Liver (tissue), 10 donors: Measurements from ENCODE around the gene MRPL18. TPM values are rescaled to one million over a fixed set of nuclear protein-coding genes. Genes with fewer than 3 reads are reported as not detected.

Experiments
- DNase-seq: peaks from one replicate; pipeline ENCODE4 v3.0.0-alpha.2; 2017; ENCODE audit warnings: low spot score
- H3K27ac ChIP-seq, 2 donors: one replicate each; pipeline ENCODE4 v1.7.0; 2013; ENCODE audit warnings: inconsistent platforms in 2 of 2, low read length in 2 of 2, control low read depth in 1 of 2, low read depth in 1 of 2, mild to moderate bottlenecking in 1 of 2
- H3K27me3 ChIP-seq, 4 donors: one replicate each; pipeline versions ENCODE4 v1.6.1 to v1.7.0; 2013; ENCODE audit warnings: low read length in 3 of 4, inconsistent platforms in 1 of 4, mild to moderate bottlenecking in 1 of 4, moderate library complexity in 1 of 4; ENCODE audit not compliant: control insufficient read depth in 4 of 4, insufficient read depth in 4 of 4
- H3K36me3 ChIP-seq, 4 donors: one replicate each; pipeline versions ENCODE4 v1.6.1 to v1.7.0; 2013; ENCODE audit warnings: low read length in 3 of 4, mild to moderate bottlenecking in 3 of 4, low read depth in 1 of 4, moderate library complexity in 1 of 4; ENCODE audit not compliant: control insufficient read depth in 4 of 4, insufficient read depth in 3 of 4
- H3K4me1 ChIP-seq, 4 donors: one replicate each; pipeline versions ENCODE4 v1.6.1 to v1.7.0; 2013; ENCODE audit warnings: low read length in 3 of 4, mild to moderate bottlenecking in 3 of 4, moderate library complexity in 1 of 4; ENCODE audit not compliant: control insufficient read depth in 4 of 4, insufficient read depth in 4 of 4
- H3K4me3 ChIP-seq, 3 donors: one replicate each; pipeline versions ENCODE4 v1.6.1 to v1.7.0; 2013; ENCODE audit warnings: low read length in 3 of 3, control low read depth in 1 of 3, low read depth in 1 of 3, mild to moderate bottlenecking in 1 of 3
- H3K9ac ChIP-seq, 2 donors: one replicate each; pipeline ENCODE4 v1.7.0; 2013; ENCODE audit warnings: low read length in 2 of 2, mild to moderate bottlenecking in 2 of 2, moderate library complexity in 2 of 2, control low read depth in 1 of 2, low read depth in 1 of 2
- H3K9me3 ChIP-seq, 4 donors: one replicate each; pipeline versions ENCODE4 v1.6.1 to v1.7.0; 2013; ENCODE audit warnings: low read length in 3 of 4; ENCODE audit not compliant: control insufficient read depth in 4 of 4
- EGR1 ChIP-seq, 2 donors: IDR thresholded peaks; 2 replicates each; pipeline ENCODE4 v1.6.1; 2016 to 2018; ENCODE audit warnings: antibody characterized with exemption in 2 of 2, low read depth in 2 of 2
- FOXA2 ChIP-seq: IDR thresholded peaks from 2 replicates; pipeline ENCODE4 v1.6.1; 2016; ENCODE audit warnings: antibody characterized with exemption
- GABPA ChIP-seq, 2 donors: IDR thresholded peaks in 1 of 2; conservative IDR thresholded peaks in 1 of 2; 2 replicates each; pipeline ENCODE4 v1.6.1; 2016; ENCODE audit warnings: antibody characterized with exemption in 2 of 2, mild to moderate bottlenecking in 1 of 2, moderate library complexity in 1 of 2
- HNF4G ChIP-seq: IDR thresholded peaks from 2 replicates; pipeline ENCODE4 v1.6.1; 2016; ENCODE audit warnings: antibody characterized with exemption
- JUND ChIP-seq, 2 donors: IDR thresholded peaks; 2 replicates each; pipeline ENCODE4 v1.6.1; 2016; ENCODE audit warnings: antibody characterized with exemption in 2 of 2
- RAD21 ChIP-seq, 2 donors: IDR thresholded peaks; 2 replicates each; pipeline ENCODE4 v1.6.1; 2016; ENCODE audit warnings: antibody characterized with exemption in 2 of 2, mild to moderate bottlenecking in 2 of 2
- RXRA ChIP-seq, 2 donors: IDR thresholded peaks; 2 replicates each; pipeline ENCODE4 v1.6.1; 2017 to 2018; ENCODE audit warnings: antibody characterized with exemption in 2 of 2, mild to moderate bottlenecking in 1 of 2
- SP1 ChIP-seq: IDR thresholded peaks from 2 replicates; pipeline ENCODE4 v1.6.1; 2018; ENCODE audit warnings: antibody characterized with exemption, mild to moderate bottlenecking
- TAF1 ChIP-seq: conservative IDR thresholded peaks from 2 replicates; pipeline ENCODE4 v1.6.1; 2016; ENCODE audit warnings: antibody characterized with exemption, mild to moderate bottlenecking
- WGBS: extraction: QIAGEN DNeasy Blood & Tissue Kit; methylation state at CpG from one replicate; pipeline ENCODE4 v1.1.7; 2013; 5-methylcytosine and 5-hydroxymethylcytosine counted together
- polyA plus RNA-seq, 2 donors: library from polyadenylated mRNA; stranded (reverse) in 1 of 2; unstranded in 1 of 2; fragments of 200-250 nt in 1 of 2; fragments of >200 nt in 1 of 2; fragmentation: Nextera tagmentation in 1 of 2; extraction: Ambion mirVana in 1 of 2; gene quantifications; one replicate each; pipeline versions ENCODE4 v1.2.1 to v1.2.3, GENCODE V29; 2013 to 2015
- small RNA-seq: library from RNA; depleted of rRNA; stranded (forward); fragments of <200 nt; gene quantifications from one replicate; pipeline ENCODE3, GENCODE V24; 2014
- total RNA-seq, 2 donors: library from RNA; depleted of rRNA; stranded (reverse); fragments of >200 nt; gene quantifications; one replicate each; pipeline ENCODE4 v1.2.3, GENCODE V29; 2014
- TF ChIP-seq, protein P1 (sequence below): IDR thresholded peaks from 2 replicates; pipeline ENCODE4 v1.6.1; 2016; ENCODE audit warnings: antibody characterized with exemption, mild to moderate bottlenecking
- TF ChIP-seq, protein P2 (sequence below): IDR thresholded peaks from 2 replicates; pipeline ENCODE4 v1.6.1; 2016; ENCODE audit warnings: antibody characterized with exemption
- TF ChIP-seq, protein P3 (sequence below): fragments of 150-350 bp; IDR thresholded peaks from 2 replicates; pipeline ENCODE4 v1.5.1; 2017; ENCODE audit warnings: improper control_type of control experiment, low read depth, low read length; ENCODE audit not compliant: missing input control
- donor health status: healthy.
- donor health status: healthy.
- donor health status: healthy.
- donor health status: healthy.
- donor health status: healthy.

The MRPL18 gene
- total and polyA plus RNA-seq, 4 donors = 32.5 to 61.9 (median 41.9) TPM

DNA sequence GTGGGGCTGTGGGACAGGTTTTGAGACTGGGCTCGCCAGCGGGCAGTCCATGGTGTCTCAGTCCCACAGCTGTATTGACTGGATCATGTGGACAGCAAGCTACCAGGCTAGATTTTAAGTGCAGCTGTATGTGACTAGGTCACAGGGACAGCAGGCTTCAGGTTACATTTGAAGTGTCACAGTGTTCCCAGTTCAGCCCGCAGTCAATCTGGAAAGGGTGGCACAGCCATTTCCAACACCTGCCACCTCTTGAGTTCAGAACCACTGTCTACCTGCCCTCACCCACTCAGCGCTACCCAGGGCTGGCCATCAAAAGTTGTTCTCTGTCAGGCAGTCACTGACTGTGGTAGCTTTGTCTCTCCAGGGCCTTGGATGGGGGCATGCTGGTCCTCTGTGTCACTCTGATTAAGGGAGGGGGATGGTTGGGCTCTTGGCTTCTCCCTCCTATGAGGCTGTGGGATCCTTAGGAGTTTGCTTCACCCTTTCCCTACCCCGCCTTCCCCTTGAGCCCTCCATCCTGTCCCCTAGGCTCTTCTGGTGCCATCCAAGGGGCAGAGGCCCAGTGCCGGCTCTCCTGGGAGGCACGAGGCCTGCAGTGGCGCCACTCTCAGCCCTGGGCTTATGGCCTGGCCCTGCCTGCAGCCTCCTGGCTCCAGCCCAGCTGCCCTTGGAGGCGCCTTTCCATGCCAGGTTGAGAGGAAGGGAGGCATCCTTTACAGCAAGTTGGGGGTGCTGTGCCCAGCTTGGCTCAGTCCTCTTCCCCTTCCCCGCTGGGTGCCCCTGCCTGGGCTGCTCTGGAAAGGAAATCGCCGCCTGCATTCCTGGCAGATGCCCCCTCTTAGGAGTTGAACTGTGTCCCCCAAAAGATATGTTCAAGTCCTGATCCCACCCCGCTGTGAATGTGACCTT lies 54.7 kb downstream of the MRPL18 start:
- H3K36me3 ChIP-seq = no peaks in the 10 kb centered on the region
- H3K4me3 ChIP-seq = no peak overlapping the region
- H3K27me3 ChIP-seq = no peaks in the 10 kb centered on the region
- no peaks in the 10 kb centered on the region for H3K9me3 ChIP-seq
- DNase-seq = no peak
- WGBS = 82% methylated on average over 13 of the region's 13 CpGs
- no peak overlapping the region for H3K9ac ChIP-seq
- no peak overlapping the region for H3K27ac ChIP-seq
- TF ChIP-seq RXRA (IDR thresholded peaks at IDR 0.05) (no peak), RAD21 (IDR thresholded peaks at IDR 0.05) (no peak), HNF4G (no peak), EGR1 (IDR thresholded peaks at IDR 0.05; ENCODE audit: low read depth in 2 of 2) (no peak), JUND (IDR thresholded peaks at IDR 0.05) (no peak), TAF1 (no peak), SP1 (no peak), GABPA (IDR thresholded peaks at IDR 0.05 in 1 of 2, conservative IDR thresholded peaks at IDR 0.05 in 1 of 2) (no peak), FOXA2 (no peak)
- TF ChIP-seq, protein P1, sequence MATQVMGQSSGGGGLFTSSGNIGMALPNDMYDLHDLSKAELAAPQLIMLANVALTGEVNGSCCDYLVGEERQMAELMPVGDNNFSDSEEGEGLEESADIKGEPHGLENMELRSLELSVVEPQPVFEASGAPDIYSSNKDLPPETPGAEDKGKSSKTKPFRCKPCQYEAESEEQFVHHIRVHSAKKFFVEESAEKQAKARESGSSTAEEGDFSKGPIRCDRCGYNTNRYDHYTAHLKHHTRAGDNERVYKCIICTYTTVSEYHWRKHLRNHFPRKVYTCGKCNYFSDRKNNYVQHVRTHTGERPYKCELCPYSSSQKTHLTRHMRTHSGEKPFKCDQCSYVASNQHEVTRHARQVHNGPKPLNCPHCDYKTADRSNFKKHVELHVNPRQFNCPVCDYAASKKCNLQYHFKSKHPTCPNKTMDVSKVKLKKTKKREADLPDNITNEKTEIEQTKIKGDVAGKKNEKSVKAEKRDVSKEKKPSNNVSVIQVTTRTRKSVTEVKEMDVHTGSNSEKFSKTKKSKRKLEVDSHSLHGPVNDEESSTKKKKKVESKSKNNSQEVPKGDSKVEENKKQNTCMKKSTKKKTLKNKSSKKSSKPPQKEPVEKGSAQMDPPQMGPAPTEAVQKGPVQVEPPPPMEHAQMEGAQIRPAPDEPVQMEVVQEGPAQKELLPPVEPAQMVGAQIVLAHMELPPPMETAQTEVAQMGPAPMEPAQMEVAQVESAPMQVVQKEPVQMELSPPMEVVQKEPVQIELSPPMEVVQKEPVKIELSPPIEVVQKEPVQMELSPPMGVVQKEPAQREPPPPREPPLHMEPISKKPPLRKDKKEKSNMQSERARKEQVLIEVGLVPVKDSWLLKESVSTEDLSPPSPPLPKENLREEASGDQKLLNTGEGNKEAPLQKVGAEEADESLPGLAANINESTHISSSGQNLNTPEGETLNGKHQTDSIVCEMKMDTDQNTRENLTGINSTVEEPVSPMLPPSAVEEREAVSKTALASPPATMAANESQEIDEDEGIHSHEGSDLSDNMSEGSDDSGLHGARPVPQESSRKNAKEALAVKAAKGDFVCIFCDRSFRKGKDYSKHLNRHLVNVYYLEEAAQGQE = no peak
- TF ChIP-seq, protein P2, sequence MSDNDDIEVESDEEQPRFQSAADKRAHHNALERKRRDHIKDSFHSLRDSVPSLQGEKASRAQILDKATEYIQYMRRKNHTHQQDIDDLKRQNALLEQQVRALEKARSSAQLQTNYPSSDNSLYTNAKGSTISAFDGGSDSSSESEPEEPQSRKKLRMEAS = no peak
- TF ChIP-seq, protein P3, sequence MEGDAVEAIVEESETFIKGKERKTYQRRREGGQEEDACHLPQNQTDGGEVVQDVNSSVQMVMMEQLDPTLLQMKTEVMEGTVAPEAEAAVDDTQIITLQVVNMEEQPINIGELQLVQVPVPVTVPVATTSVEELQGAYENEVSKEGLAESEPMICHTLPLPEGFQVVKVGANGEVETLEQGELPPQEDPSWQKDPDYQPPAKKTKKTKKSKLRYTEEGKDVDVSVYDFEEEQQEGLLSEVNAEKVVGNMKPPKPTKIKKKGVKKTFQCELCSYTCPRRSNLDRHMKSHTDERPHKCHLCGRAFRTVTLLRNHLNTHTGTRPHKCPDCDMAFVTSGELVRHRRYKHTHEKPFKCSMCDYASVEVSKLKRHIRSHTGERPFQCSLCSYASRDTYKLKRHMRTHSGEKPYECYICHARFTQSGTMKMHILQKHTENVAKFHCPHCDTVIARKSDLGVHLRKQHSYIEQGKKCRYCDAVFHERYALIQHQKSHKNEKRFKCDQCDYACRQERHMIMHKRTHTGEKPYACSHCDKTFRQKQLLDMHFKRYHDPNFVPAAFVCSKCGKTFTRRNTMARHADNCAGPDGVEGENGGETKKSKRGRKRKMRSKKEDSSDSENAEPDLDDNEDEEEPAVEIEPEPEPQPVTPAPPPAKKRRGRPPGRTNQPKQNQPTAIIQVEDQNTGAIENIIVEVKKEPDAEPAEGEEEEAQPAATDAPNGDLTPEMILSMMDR = no peak
- H3K4me1 ChIP-seq = no peaks in the 10 kb centered on the region

Small RNA genes within 50 kb of the gene (small RNA-seq; reads per million reads assigned to genes)
- 51.3 reads per million, percentile 97 among the genes with 10 or more reads in this experiment for gene SNORA20
- gene SNORA29 = not detected

Other genes starting within 250 kb of the MRPL18 start
- gene SOD2, start 97.2 kb upstream of the MRPL18 start, total RNA-seq = 100 to 1,000 TPM; 292 to 952 TPM
- 100 to 1,000 TPM; 143 to 722 TPM for gene SOD2, start 97.2 kb upstream of the MRPL18 start, polyA plus RNA-seq
- gene WTAP, start 63.0 kb upstream of the MRPL18 start, total RNA-seq = 10 to 100 TPM; 34.9 to 43.8 TPM
- 10 to 100 TPM; 21.0 to 38.0 TPM for gene WTAP, start 63.0 kb upstream of the MRPL18 start, polyA plus RNA-seq
- gene ACAT2, start 28.4 kb upstream of the MRPL18 start, total RNA-seq = 10 to 100 TPM; 89.9 to 98.4 TPM
- 100 to 1,000 TPM in 1 of 2 donors, 10 to 100 TPM in 1; 68.2 to 116 TPM for gene ACAT2, start 28.4 kb upstream of the MRPL18 start, polyA plus RNA-seq
- 100 to 1,000 TPM; 124 to 155 TPM for gene TCP1, start 865 bp upstream of the MRPL18 start, total RNA-seq
- 10 to 100 TPM; 59.5 to 64.1 TPM for gene TCP1, start 865 bp upstream of the MRPL18 start, polyA plus RNA-seq
- under 1 TPM in 1 of 2 donors, not detected in 1; 0.08 TPM for gene PNLDC1, start 9.8 kb downstream of the MRPL18 start, total RNA-seq
- gene PNLDC1, start 9.8 kb downstream of the MRPL18 start, polyA plus RNA-seq = 1 to 10 TPM in 1 of 2 donors, under 1 TPM in 1; 0.58 to 3.1 TPM
- under 1 TPM in 1 of 2 donors, not detected in 1; under 0.01 TPM for gene MAS1, start 100.5 kb downstream of the MRPL18 start, total RNA-seq
- not detected for gene MAS1, start 100.5 kb downstream of the MRPL18 start, polyA plus RNA-seq
- 10 to 100 TPM; 67.3 to 84.9 TPM for gene IGF2R, start 178.6 kb downstream of the MRPL18 start, total RNA-seq
- gene IGF2R, start 178.6 kb downstream of the MRPL18 start, polyA plus RNA-seq = 10 to 100 TPM; 16.6 to 24.1 TPM